Smooth muscle cell (in vitro differentiated cells): Measurements from ENCODE around the gene PIP5K1B. TPM values are rescaled to one million over a fixed set of nuclear protein-coding genes. Genes with fewer than 3 reads are reported as not detected.

Source experiments
- DNase-seq: peaks from one replicate; lab custom pipeline; 2025; ENCODE audit not compliant: unreplicated experiment; lab: John Stamatoyannopoulos, UW
- H2AFZ ChIP-seq: fragments of 200-600 bp; sonication (generic); 2 replicates; pipeline ENCODE4 v1.6.0; 2016; ENCODE audit warnings: antibody characterized with exemption, low read depth, mild to moderate bottlenecking
- H3F3A ChIP-seq: fragments of 200-600 bp; sonication (generic); 2 replicates; pipeline ENCODE4 v1.6.0; 2017; ENCODE audit warnings: antibody characterized with exemption, low read depth
- H3K27ac ChIP-seq: fragments of 200-600 bp; sonication (generic); 2 replicates; pipeline ENCODE4 v1.5.1; 2016; ENCODE audit warnings: low read depth, mild to moderate bottlenecking
- H3K27me3 ChIP-seq: fragments of 200-600 bp; sonication (generic); 2 replicates; pipeline ENCODE4 v1.6.1; 2016; ENCODE audit warnings: low read depth, mild to moderate bottlenecking
- H3K36me3 ChIP-seq: fragments of 200-600 bp; sonication (generic); 2 replicates; pipeline ENCODE4 v1.5.1; 2016; ENCODE audit warnings: low read depth
- H3K4me1 ChIP-seq: fragments of 200-600 bp; sonication (generic); 2 replicates; pipeline ENCODE4 v1.5.1; 2016; ENCODE audit warnings: low read depth
- H3K4me2 ChIP-seq: fragments of 200-600 bp; sonication (generic); 2 replicates; pipeline ENCODE4 v1.6.0; 2016; ENCODE audit warnings: mild to moderate bottlenecking
- H3K4me3 ChIP-seq: fragments of 200-600 bp; sonication (generic); 2 replicates; pipeline ENCODE4 v1.5.1; 2016; ENCODE audit warnings: mild to moderate bottlenecking
- H3K79me2 ChIP-seq: fragments of 200-600 bp; sonication (generic); 2 replicates; pipeline ENCODE4 v1.6.0; 2016; ENCODE audit warnings: low read depth, mild to moderate bottlenecking
- H3K9ac ChIP-seq: fragments of 200-600 bp; sonication (generic); 2 replicates; pipeline ENCODE4 v1.6.0; 2016; ENCODE audit warnings: low read depth
- H3K9me3 ChIP-seq: fragments of 200-600 bp; sonication (generic); replicated peaks from 2 replicates; pipeline ENCODE4 v1.5.1; 2016; ENCODE audit warnings: low read depth
- H4K20me1 ChIP-seq: fragments of 200-600 bp; sonication (generic); 2 replicates; pipeline ENCODE4 v1.6.0; 2016; ENCODE audit warnings: low read depth
- WGBS: methylation state at CpG from one replicate; pipeline ENCODE4 v1.1.7; 2016; ENCODE audit warnings: low lambda C conversion rate; 5-methylcytosine and 5-hydroxymethylcytosine counted together
- polyA plus RNA-seq: library from polyadenylated mRNA; unstranded; fragments of >200 nt; fragmentation: Nextera tagmentation; extraction: Ambion mirVana; gene quantifications from 2 replicates; pipeline ENCODE4 v1.2.1, GENCODE V29; 2016
- total RNA-seq: library from RNA; depleted of rRNA; stranded (reverse); fragments of >200 nt; gene quantifications from 2 replicates; pipeline ENCODE4 v1.2.3, GENCODE V29; 2014
- TF ChIP-seq, protein P1 (sequence below): fragments of 200-600 bp; sonication (generic); IDR thresholded peaks from 2 replicates; pipeline ENCODE4 v1.5.1; 2017; ENCODE audit warnings: borderline replicate concordance, mild to moderate bottlenecking, antibody characterized with exemption; ENCODE audit not compliant: insufficient read depth, poor library complexity, severe bottlenecking

The PIP5K1B gene
- total and polyA plus RNA-seq, 2 experiments from 2014 or later = not detected

DNA sequence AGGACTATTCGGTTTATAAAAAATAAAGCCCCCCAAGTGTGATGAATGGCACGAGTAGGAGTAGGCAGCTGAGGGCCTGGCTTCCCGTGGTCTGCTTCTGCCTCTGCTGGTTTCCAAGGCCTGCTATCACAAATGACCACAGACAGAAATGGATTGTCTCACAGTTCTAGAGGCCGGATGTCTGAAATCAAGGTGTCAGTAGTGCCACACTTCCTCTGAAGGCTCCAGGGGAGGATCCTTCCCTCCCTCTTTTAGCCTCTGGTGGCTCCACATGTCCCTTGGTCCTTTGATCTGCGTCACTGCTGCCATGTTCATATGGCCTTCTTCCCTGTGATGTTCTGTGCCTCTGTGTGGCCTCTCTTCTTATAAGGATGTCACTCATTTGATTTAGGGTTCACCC, 293.8 kb downstream of the PIP5K1B start:
- Histone ChIP-seq H3K9me3 (no peaks in the 10 kb centered on the region), H2AFZ (no peak overlapping the region), H3K4me2 (no peak overlapping the region), H3K79me2 (no peaks in the 10 kb centered on the region), H3K27ac (no peak overlapping the region), H3K4me1 (peaks cover 27% of the 10 kb centered on the region), H3K27me3 (peaks cover 4% of the 10 kb centered on the region), H3K9ac (no peak overlapping the region), H4K20me1 (no peaks in the 10 kb centered on the region), H3F3A (no peaks in the 10 kb centered on the region), H3K4me3 (no peak overlapping the region), H3K36me3 (no peaks in the 10 kb centered on the region)
- TF ChIP-seq, protein P1, sequence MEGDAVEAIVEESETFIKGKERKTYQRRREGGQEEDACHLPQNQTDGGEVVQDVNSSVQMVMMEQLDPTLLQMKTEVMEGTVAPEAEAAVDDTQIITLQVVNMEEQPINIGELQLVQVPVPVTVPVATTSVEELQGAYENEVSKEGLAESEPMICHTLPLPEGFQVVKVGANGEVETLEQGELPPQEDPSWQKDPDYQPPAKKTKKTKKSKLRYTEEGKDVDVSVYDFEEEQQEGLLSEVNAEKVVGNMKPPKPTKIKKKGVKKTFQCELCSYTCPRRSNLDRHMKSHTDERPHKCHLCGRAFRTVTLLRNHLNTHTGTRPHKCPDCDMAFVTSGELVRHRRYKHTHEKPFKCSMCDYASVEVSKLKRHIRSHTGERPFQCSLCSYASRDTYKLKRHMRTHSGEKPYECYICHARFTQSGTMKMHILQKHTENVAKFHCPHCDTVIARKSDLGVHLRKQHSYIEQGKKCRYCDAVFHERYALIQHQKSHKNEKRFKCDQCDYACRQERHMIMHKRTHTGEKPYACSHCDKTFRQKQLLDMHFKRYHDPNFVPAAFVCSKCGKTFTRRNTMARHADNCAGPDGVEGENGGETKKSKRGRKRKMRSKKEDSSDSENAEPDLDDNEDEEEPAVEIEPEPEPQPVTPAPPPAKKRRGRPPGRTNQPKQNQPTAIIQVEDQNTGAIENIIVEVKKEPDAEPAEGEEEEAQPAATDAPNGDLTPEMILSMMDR = no peak
- 70% methylated on average over 5 of the region's 5 CpGs for WGBS
- DNase-seq = no peak

- no peak overlapping the region for H3K27ac ChIP-seq
- no peak overlapping the region for H3K4me2 ChIP-seq
- no peaks in the 10 kb centered on the region for H3F3A ChIP-seq
- H3K27me3 ChIP-seq = peaks cover 4% of the 10 kb centered on the region
- 32% methylated on average over 10 of the region's 10 CpGs for WGBS
- no peaks in the 10 kb centered on the region for H3K79me2 ChIP-seq
- DNase-seq = no peak
- H3K36me3 ChIP-seq = no peaks in the 10 kb centered on the region
- TF ChIP-seq, protein P1 = peak; percentile 69
- H3K4me3 ChIP-seq = no peak overlapping the region
- peaks cover 27% of the 10 kb centered on the region for H3K4me1 ChIP-seq
- H3K9ac ChIP-seq = no peak overlapping the region
- no peaks in the 10 kb centered on the region for H3K9me3 ChIP-seq
- no peaks in the 10 kb centered on the region for H4K20me1 ChIP-seq
- H2AFZ ChIP-seq = no peak overlapping the region
Observed at GRCh38 chr9:68999393-69000105, 294.5 kb downstream of the PIP5K1B start.

DNA sequence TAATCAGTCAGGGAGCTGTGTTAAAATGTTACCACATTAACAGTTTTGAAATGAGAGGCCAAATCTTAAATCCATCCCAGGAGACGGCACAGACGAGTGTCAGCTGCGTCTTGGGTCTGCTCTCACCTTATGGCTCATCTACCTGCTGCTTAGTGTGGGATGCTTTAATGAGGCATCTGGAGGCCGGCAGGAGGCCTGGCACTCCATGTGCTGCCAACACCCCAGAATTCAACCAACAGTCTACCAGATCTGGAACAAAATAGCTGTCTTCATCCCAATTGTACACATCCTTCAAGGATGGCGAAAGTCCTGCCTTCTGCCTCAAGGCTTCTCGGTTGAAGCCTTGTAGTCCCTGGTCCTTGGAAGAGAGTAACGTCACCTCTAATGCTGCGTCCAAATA, 296.9 kb downstream of the PIP5K1B start:
- no peak overlapping the region for H3K9ac ChIP-seq
- 68% methylated on average over 8 of the region's 8 CpGs for WGBS
- DNase-seq = no peak
- H3K4me1 ChIP-seq = peaks cover 19% of the 10 kb centered on the region
- H3K9me3 ChIP-seq = no peaks in the 10 kb centered on the region
- no peak overlapping the region for H3K4me3 ChIP-seq
- no peak overlapping the region for H2AFZ ChIP-seq
- H3K36me3 ChIP-seq = no peaks in the 10 kb centered on the region
- no peaks in the 10 kb centered on the region for H3K79me2 ChIP-seq
- H3K27me3 ChIP-seq = peaks cover 4% of the 10 kb centered on the region
- TF ChIP-seq, protein P1 = no peak
- H3K4me2 ChIP-seq = no peak overlapping the region
- no peaks in the 10 kb centered on the region for H4K20me1 ChIP-seq
- H3K27ac ChIP-seq = no peak overlapping the region
- H3F3A ChIP-seq = no peaks in the 10 kb centered on the region

DNA sequence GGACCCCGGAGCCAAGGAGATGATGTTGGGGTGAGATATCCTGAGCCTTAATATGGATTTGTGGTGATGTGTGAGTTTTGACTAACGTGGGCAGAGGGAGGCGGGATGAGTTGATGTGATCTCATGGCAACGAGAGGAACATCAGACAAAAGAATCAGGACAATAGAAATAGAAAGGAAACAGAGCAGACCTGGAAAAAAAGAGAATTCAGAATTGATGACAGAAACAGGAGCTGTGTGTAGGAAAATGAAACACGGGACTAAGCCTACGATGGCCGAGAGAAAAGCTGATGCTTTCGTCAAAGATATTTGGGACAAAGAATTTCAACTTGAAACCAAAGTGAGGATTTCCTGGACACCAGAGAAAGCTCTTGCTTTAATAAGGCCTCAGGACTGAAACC, 298.0 kb downstream of the PIP5K1B start:
- no peak overlapping the region for H3K4me3 ChIP-seq
- no peak overlapping the region for H3K27ac ChIP-seq
- H3K36me3 ChIP-seq = no peaks in the 10 kb centered on the region
- WGBS = 79% methylated on average over 8 of the region's 8 CpGs
- peaks cover 6% of the 10 kb centered on the region for H3K27me3 ChIP-seq
- no peaks in the 10 kb centered on the region for H4K20me1 ChIP-seq
- H3K4me1 ChIP-seq = peaks cover 9% of the 10 kb centered on the region
- no peaks in the 10 kb centered on the region for H3F3A ChIP-seq
- no peak for DNase-seq
- no peak overlapping the region for H3K4me2 ChIP-seq
- no peaks in the 10 kb centered on the region for H3K9me3 ChIP-seq
- no peak overlapping the region for H2AFZ ChIP-seq
- H3K9ac ChIP-seq = no peak overlapping the region
- no peaks in the 10 kb centered on the region for H3K79me2 ChIP-seq
- TF ChIP-seq, protein P1 = no peak
